HepG2 (cell line): ENCODE measurements around the gene HTRA3. TPM values are rescaled to one million over a fixed set of nuclear protein-coding genes. Genes with fewer than 3 reads are reported as not detected.

Experiments used
- ATAC-seq: fragments of 200-7000 bp; cut with Tn5 transposase; 3 replicates; pipeline ENCODE4 v1.9.1; 2020; ENCODE audit warnings: mild to moderate bottlenecking, moderate library complexity
- BruUV-seq: library from RNA; stranded (reverse); fragments of 400-500 nt; replicated peaks from 2 replicates; lab custom pipeline; 2021; lab: Mats Ljungman, UMichigan
- CTCF ChIA-PET: fragments of 300-600 bp; formaldehyde crosslinking; extraction: SDS; loops from one replicate; lab custom pipeline; 2021; ENCODE audit warnings: low total read pairs, inconsistent platforms, low intra/inter-chr PET ratio; lab: Yijun Ruan, JAX
- POLR2A ChIA-PET: fragments of 350-600 bp; sonication (Branson Sonifier 250); formaldehyde crosslinking; loops from one replicate; lab custom pipeline; 2020; ENCODE audit warnings: antibody characterized with exemption, inconsistent platforms; lab: Yijun Ruan, JAX
- DNase-seq: peaks from one replicate; pipeline ENCODE4 v3.0.0-alpha.2; 2015; ENCODE audit warnings: low spot score
- FAIRE-seq: peaks from 3 replicates; lab custom pipeline; 2011; peaks lifted over from hg19 to GRCh38; lab: Jason Lieb, UNC
- H2AFZ ChIP-seq: one replicate; pipeline ENCODE4 v1.6.1; 2011; ENCODE audit warnings: low read length, inconsistent platforms
- H3K27ac ChIP-seq: fragments of 300-600 bp; 3 replicates; pipeline ENCODE4 v1.8.0; 2011; ENCODE audit warnings: mixed run types, mild to moderate bottlenecking, mixed read lengths, low read length, inconsistent platforms; ENCODE audit not compliant: insufficient read depth; ENCODE audit errors: extremely low read length
- H3K27me3 ChIP-seq, 2 experiments: fragments of 200-600 bp in 1 of 2; 2 replicates in 1 of 2; 3 replicates in 1 of 2; pipeline versions ENCODE4 v1.6.0 to v1.8.0; 2011; ENCODE audit warnings: low read length in 2 of 2, mild to moderate bottlenecking in 2 of 2, moderate library complexity in 2 of 2, inconsistent platforms in 1 of 2; ENCODE audit not compliant: insufficient read depth in 2 of 2, control insufficient read depth in 1 of 2
- H3K36me3 ChIP-seq, 2 experiments: fragments of 200-600 bp in 1 of 2; replicated peaks in 1 of 2; 2 replicates in 1 of 2; 3 replicates in 1 of 2; pipeline versions ENCODE4 v1.5.1 to v1.8.0; 2011; ENCODE audit warnings: low read length in 2 of 2, inconsistent platforms in 1 of 2; ENCODE audit not compliant: insufficient read depth in 2 of 2, control insufficient read depth in 1 of 2
- H3K4me1 ChIP-seq: 2 replicates; pipeline ENCODE4 v1.5.1; 2012; ENCODE audit warnings: low read length, inconsistent platforms; ENCODE audit not compliant: insufficient read depth
- H3K4me2 ChIP-seq: 2 replicates; pipeline ENCODE4 v1.6.0; 2011; ENCODE audit warnings: low read depth, low read length, inconsistent platforms
- H3K4me3 ChIP-seq, 3 experiments: fragments of 200-600 bp in 1 of 3; sonication (generic), shearing (Covaris generic) in 1 of 3; replicated peaks in 1 of 3; 2 replicates each; pipeline ENCODE4 v1.5.1; 2011 to 2016; ENCODE audit warnings: low read length in 3 of 3, inconsistent platforms in 2 of 3, low read depth in 2 of 3, mild to moderate bottlenecking in 2 of 3, control low read depth in 1 of 3, mixed read lengths in 1 of 3; ENCODE audit not compliant: insufficient read depth in 1 of 3
- H3K79me2 ChIP-seq: one replicate; pipeline ENCODE4 v1.6.1; 2011; ENCODE audit warnings: low read length, inconsistent platforms; ENCODE audit not compliant: insufficient read depth
- H3K9ac ChIP-seq: 2 replicates; pipeline ENCODE4 v1.6.0; 2011; ENCODE audit warnings: mild to moderate bottlenecking, low read depth, low read length, inconsistent platforms; ENCODE audit not compliant: insufficient read depth
- H3K9me3 ChIP-seq: 2 replicates; pipeline ENCODE4 v1.5.1; 2012; ENCODE audit warnings: mild to moderate bottlenecking, low read length
- H4K20me1 ChIP-seq: 2 replicates; pipeline ENCODE4 v1.6.0; 2011; ENCODE audit warnings: inconsistent platforms, mild to moderate bottlenecking, low read length, moderate library complexity; ENCODE audit not compliant: insufficient read depth
- CCDC6 ChIP-seq: sonication (generic); formaldehyde crosslinking; IDR thresholded peaks from 2 replicates; pipeline ENCODE4 v1.8.1; 2022; ENCODE audit warnings: mild to moderate bottlenecking, missing genetic modification reagents, moderate library complexity
- HNRNPUL1 ChIP-seq: fragments of 200-400 bp; formaldehyde crosslinking; IDR thresholded peaks from 2 replicates; pipeline ENCODE4 v1.6.1; 2017; ENCODE audit warnings: low read depth, mild to moderate bottlenecking, low read length, moderate library complexity
- KLF12 ChIP-seq: sonication (generic); formaldehyde crosslinking; IDR thresholded peaks from 2 replicates; pipeline ENCODE4 v1.4.0; 2020; ENCODE audit warnings: missing genetic modification reagents, borderline replicate concordance
- MZF1 ChIP-seq: sonication (generic); formaldehyde crosslinking; IDR thresholded peaks from 2 replicates; pipeline ENCODE4 v1.8.1; 2023; ENCODE audit warnings: mild to moderate bottlenecking, missing genetic modification reagents, borderline replicate concordance
- PHF20 ChIP-seq: sonication (generic); formaldehyde crosslinking; IDR thresholded peaks from 2 replicates; pipeline ENCODE4 v1.5.0; 2020; ENCODE audit warnings: mild to moderate bottlenecking, missing genetic modification reagents
- SIN3B ChIP-seq: fragments of 150-350 bp; IDR thresholded peaks from 2 replicates; pipeline ENCODE4 v1.6.1; 2014; ENCODE audit warnings: low read length
- SMYD3 ChIP-seq: sonication (generic); formaldehyde crosslinking; IDR thresholded peaks from 2 replicates; pipeline ENCODE4 v1.8.1; 2023; ENCODE audit warnings: mild to moderate bottlenecking, missing genetic modification reagents
- SOX6 ChIP-seq, 2 experiments: fragments of 450-650 bp in 1 of 2; sonication (generic) in 1 of 2; formaldehyde crosslinking in 1 of 2; IDR thresholded peaks; 2 replicates each; pipeline versions ENCODE4 v1.4.0 to v1.6.1; 2017 to 2020; ENCODE audit warnings: antibody characterized with exemption in 1 of 2, mild to moderate bottlenecking in 1 of 2, missing genetic modification reagents in 1 of 2
- SPEN ChIP-seq: sonication (generic); formaldehyde crosslinking; IDR thresholded peaks from 2 replicates; pipeline ENCODE4 v1.5.1; 2020; ENCODE audit warnings: low read depth, mild to moderate bottlenecking, missing genetic modification reagents
- THAP7 ChIP-seq: sonication (generic); formaldehyde crosslinking; IDR thresholded peaks from 2 replicates; pipeline ENCODE4 v1.8.1; 2023; ENCODE audit warnings: mild to moderate bottlenecking, missing genetic modification reagents
- ZBTB37 ChIP-seq: sonication (generic); formaldehyde crosslinking; IDR thresholded peaks from 2 replicates; pipeline ENCODE4 v1.4.0; 2020; ENCODE audit warnings: mild to moderate bottlenecking, missing genetic modification reagents
- ZFP37 ChIP-seq: sonication (generic); formaldehyde crosslinking; IDR thresholded peaks from 2 replicates; pipeline ENCODE4 v1.4.0; 2020; ENCODE audit warnings: missing genetic modification reagents, borderline replicate concordance
- ZKSCAN8 ChIP-seq: IDR thresholded peaks from 2 replicates; pipeline ENCODE4 v1.6.1; 2016; ENCODE audit warnings: borderline replicate concordance, missing genetic modification reagents, missing compliant biosample characterization
- ZMYM3 ChIP-seq: sonication (generic); formaldehyde crosslinking; IDR thresholded peaks from 2 replicates; pipeline ENCODE4 v1.5.1; 2020; ENCODE audit warnings: mild to moderate bottlenecking, missing genetic modification reagents
- ZNF362 ChIP-seq: sonication (generic); formaldehyde crosslinking; IDR thresholded peaks from 2 replicates; pipeline ENCODE4 v1.4.0; 2020; ENCODE audit warnings: missing genetic modification reagents, mild to moderate bottlenecking, borderline replicate concordance
- ZNF513 ChIP-seq: sonication (generic); formaldehyde crosslinking; conservative IDR thresholded peaks from 2 replicates; pipeline ENCODE4 v1.5.0; 2020; ENCODE audit warnings: missing genetic modification reagents
- ZNF556 ChIP-seq: sonication (generic); formaldehyde crosslinking; IDR thresholded peaks from 2 replicates; pipeline ENCODE4 v1.4.0; 2020; ENCODE audit warnings: mild to moderate bottlenecking, missing genetic modification reagents, borderline replicate concordance
- ZNF652 ChIP-seq: IDR thresholded peaks from 2 replicates; pipeline ENCODE4 v1.6.1; 2016; ENCODE audit warnings: low read depth, borderline replicate concordance
- ZNF660 ChIP-seq: sonication (generic); formaldehyde crosslinking; IDR thresholded peaks from 2 replicates; pipeline ENCODE4 v1.5.1; 2020; ENCODE audit warnings: mild to moderate bottlenecking, low read depth, missing genetic modification reagents, borderline replicate concordance
- ZNF878 ChIP-seq: sonication (generic); formaldehyde crosslinking; IDR thresholded peaks from 2 replicates; pipeline ENCODE4 v1.8.1; 2023; ENCODE audit warnings: mild to moderate bottlenecking, missing genetic modification reagents, moderate library complexity
- WGBS: methylation state at CpG from one replicate; pipeline ENCODE4 v1.1.6; 2017; ENCODE audit warnings: low lambda C conversion rate; 5-methylcytosine and 5-hydroxymethylcytosine counted together
- in situ Hi-C: cut with HindIII; loops from 2 replicates; pipeline ENCODE4 v1.10.0; 2017; ENCODE audit warnings: low pct_unique_long_range_greater_than_20kb; ENCODE audit not compliant: extremely low pct_ligation_motif_present
- intact Hi-C: fragments of 100-400 bp; cut with micrococcal nuclease; formaldehyde crosslinking; loops from one replicate; pipeline ENCODE4 v1.10.0; 2022; ENCODE audit not compliant: unreplicated experiment
- polyA plus RNA-seq, 8 experiments: library from polyadenylated mRNA; depleted of rRNA in 3 of 8; stranded (reverse) in 7 of 8; unstranded in 1 of 8; fragments of >200 nt; fragmentation: Illumina TruSeq in 4 of 8; extraction: Trizol in 4 of 8; gene quantifications; 2 replicates each; pipeline versions ENCODE4 v1.2.1 to v1.2.3, GENCODE V29; 2011 to 2016; ENCODE audit warnings: low read depth in 4 of 8, missing spikeins in 1 of 8, mixed read lengths in 1 of 8; ENCODE audit not compliant: insufficient read depth in 1 of 8
- total RNA-seq, 5 experiments: library from RNA; depleted of rRNA; stranded (reverse); fragments of >200 nt; fragmentation: Illumina TruSeq; extraction: Trizol; gene quantifications; 2 replicates each; pipeline ENCODE4 v1.2.3, GENCODE V29; 2016; ENCODE audit warnings: low read depth in 1 of 5

The HTRA3 gene
- total and polyA plus RNA-seq, 2 of the 13 experiments (the other 11 are each of a cell fraction or from before 2014, with no cell fraction given), result 0.17 TPM; not detected in 1

GRCh38 chr4:8316911-8317351 is 47.4 kb downstream of the HTRA3 start:
- Histone ChIP-seq H3K4me3 (no peak overlapping the region), H3K4me1 (peaks cover 17% of the 10 kb centered on the region), H2AFZ (no peak overlapping the region)
- CTCF ChIA-PET, result no interaction called here
- TF ChIP-seq HNRNPUL1 (no peak), PHF20 (CRISPR knock-in tag) (no peak), ZNF652 (no peak), ZKSCAN8 (CRISPR knock-in tag) (no peak), KLF12 (CRISPR knock-in tag) (no peak), SMYD3 (no peak), MZF1 (CRISPR knock-in tag) (no peak), ZBTB37 (no peak), SPEN (CRISPR knock-in tag) (no peak), ZNF556 (CRISPR knock-in tag) (no peak), CCDC6 (CRISPR knock-in tag) (no peak), ZNF513 (CRISPR knock-in tag) (no peak), ZNF660 (CRISPR knock-in tag) (no peak), SOX6 (IDR thresholded peaks at IDR 0.05) (no peak), SOX6 (CRISPR knock-in tag; IDR thresholded peaks at IDR 0.05) (no peak), THAP7 (no peak), ZNF878 (no peak), ZMYM3 (no peak), SIN3B (no peak), ZNF362 (no peak), ZFP37 (no peak)
- TF ChIP-seq, all 625 proteins: peak for 0
- H3K9ac ChIP-seq, result no peak overlapping the region
- DNase-seq (no peak), ATAC-seq (no peak), FAIRE-seq (no peak)
- in situ Hi-C loops (no loop called here), intact Hi-C loops (no loop called here)
- no peak overlapping the region for H3K4me2 ChIP-seq
- no peaks in the 10 kb centered on the region for H3K9me3 ChIP-seq
- no TSS peak for BruUV-seq
- H4K20me1 ChIP-seq, result no peaks in the 10 kb centered on the region
- H3K27ac ChIP-seq, result no peak overlapping the region
- 42% methylated on average over 6 of the region's 15 CpGs for WGBS
- POLR2A ChIA-PET, result no interaction called here
- H3K36me3 ChIP-seq, result no peaks in the 10 kb centered on the region
- H3K79me2 ChIP-seq, result no peaks in the 10 kb centered on the region
- peaks cover 1 to 34% of the 10 kb centered on the region in 2 experiments; a peak in 4 of 5 replicates for H3K27me3 ChIP-seq
